Fibroblast of skin of abdomen (primary cell): Measurements from ENCODE around the gene NLGN4X.

Experiments
- DNase-seq: peaks from one replicate; pipeline ENCODE4 v3.0.0-alpha.2; 2013

NLGN4X gene

GRCh38 chrX:6151971-6152370 is 76.7 kb downstream of the NLGN4X start:
- DNase-seq, result no peak

GRCh38 chrX:6149060-6149872 is 79.4 kb downstream of the NLGN4X start:
- DNase-seq, result peak; percentile 0

- peak; percentile 0 for DNase-seq
Observed at GRCh38 chrX:6134255-6134654, 94.4 kb downstream of the NLGN4X start.

- DNase-seq, result no peak
Observed at GRCh38 chrX:6132970-6133369, 95.7 kb downstream of the NLGN4X start.

- DNase-seq, result no peak
Observed at GRCh38 chrX:6131287-6131686, 97.4 kb downstream of the NLGN4X start.

- no peak for DNase-seq
Observed at GRCh38 chrX:6129195-6129594, 99.5 kb downstream of the NLGN4X start.

- DNase-seq, result no peak
Observed at GRCh38 chrX:6120329-6120728, 108.3 kb downstream of the NLGN4X start.

- no peak for DNase-seq
Observed at GRCh38 chrX:6095469-6095868, 133.2 kb downstream of the NLGN4X start.

- no peak for DNase-seq
Observed at GRCh38 chrX:6074532-6074931, 154.1 kb downstream of the NLGN4X start.

- DNase-seq, result no peak
Observed at GRCh38 chrX:6071731-6072130, 156.9 kb downstream of the NLGN4X start.

- peak; percentile 1 for DNase-seq
Observed at GRCh38 chrX:6067600-6067999, 161.1 kb downstream of the NLGN4X start.

- no peak for DNase-seq
Observed at GRCh38 chrX:6053141-6053540, 175.5 kb downstream of the NLGN4X start.

- no peak for DNase-seq
Observed at GRCh38 chrX:6052111-6052745, 176.4 kb downstream of the NLGN4X start.

GRCh38 chrX:6049132-6049531 is 179.5 kb downstream of the NLGN4X start:
- DNase-seq, result no peak

GRCh38 chrX:6041630-6042029 is 187.0 kb downstream of the NLGN4X start:
- DNase-seq, result peak; percentile 33

- no peak for DNase-seq
Observed at GRCh38 chrX:6029014-6029413, 199.7 kb downstream of the NLGN4X start.

GRCh38 chrX:6026980-6027379 is 201.7 kb downstream of the NLGN4X start:
- DNase-seq, result no peak

- no peak for DNase-seq
Observed at GRCh38 chrX:6026429-6026828, 202.2 kb downstream of the NLGN4X start.

GRCh38 chrX:6024204-6024603 is 204.5 kb downstream of the NLGN4X start:
- peak; percentile 65 for DNase-seq

GRCh38 chrX:6021316-6022091 is 207.2 kb downstream of the NLGN4X start:
- DNase-seq, result peak; percentile 18

GRCh38 chrX:6019076-6019475 is 209.6 kb downstream of the NLGN4X start:
- DNase-seq, result no peak

- no peak for DNase-seq
Observed at GRCh38 chrX:6015423-6015822, 213.2 kb downstream of the NLGN4X start.

GRCh38 chrX:6012357-6012756 is 216.3 kb downstream of the NLGN4X start:
- no peak for DNase-seq
